Measurements from ENCODE around the gene TOMM34. TPM values are rescaled to one million over a fixed set of nuclear protein-coding genes. Genes with fewer than 3 reads are reported as not detected.

The TOMM34 gene
- total RNA-seq, 2 donors from 2014 or later, result 10.6 to 17.0 TPM

GRCh38 chr20:44967207-44967807 lies 7.1 kb upstream of the TOMM34 start:
- H3K27me3 ChIP-seq, result no peaks in the 10 kb centered on the region
- peak overlapping the region; percentile 77 to 95 for H3K4me3 ChIP-seq
- H3K9me3 ChIP-seq, result no peaks in the 10 kb centered on the region
- peaks cover 0 to 12% of the 10 kb centered on the region in 2 donors for H3K4me1 ChIP-seq
- peak overlapping the region; percentile 67 to 88 for H3K27ac ChIP-seq
- no peak for DNase-seq (ENCODE audit: low spot score)
- H3K36me3 ChIP-seq, result no peaks in the 10 kb centered on the region
- no peak for TF ChIP-seq CTCF (IDR thresholded peaks at IDR 0.05)

GRCh38 chr20:44966030-44966961 lies 6.1 kb upstream of the TOMM34 start, which contains the start of gene STK4:
Gene STK4, plus strand, starts transcription at chr20:44966512. Its CDS starts 57 bp downstream, at chr20:44966569.
- no peaks in the 10 kb centered on the region for H3K36me3 ChIP-seq
- peak within 1 kb of the TSS; percentile 67 to 88 for H3K27ac ChIP-seq
- TF ChIP-seq CTCF (IDR thresholded peaks at IDR 0.05), result peak; percentile 25 to 73
- H3K4me1 ChIP-seq, result peaks cover 0 to 12% of the 10 kb centered on the region in 2 donors
- no peaks in the 10 kb centered on the region for H3K27me3 ChIP-seq
- peak within 1 kb of the TSS; percentile 77 to 95 for H3K4me3 ChIP-seq
- DNase-seq (ENCODE audit: low spot score), result peak; percentile 92
- no peaks in the 10 kb centered on the region for H3K9me3 ChIP-seq

- Histone ChIP-seq H3K27me3 (no peaks in the 10 kb centered on the region), H3K27ac (peak overlapping the region; percentile 67 to 88), H3K9me3 (no peaks in the 10 kb centered on the region), H3K36me3 (no peaks in the 10 kb centered on the region), H3K4me1 (peaks cover 0 to 15% of the 10 kb centered on the region in 2 donors), H3K4me3 (peak overlapping the region; percentile 77 to 95)
- TF ChIP-seq CTCF (IDR thresholded peaks at IDR 0.05), result no peak
- DNase-seq (ENCODE audit: low spot score), result no peak
These were observed 5.4 kb upstream of the TOMM34 start for GRCh38 chr20:44965651-44966029.

- DNase-seq (ENCODE audit: low spot score), result no peak
- no peak for TF ChIP-seq CTCF (IDR thresholded peaks at IDR 0.05)
- H3K9me3 ChIP-seq, result no peaks in the 10 kb centered on the region
- H3K27me3 ChIP-seq, result no peaks in the 10 kb centered on the region
- H3K4me3 ChIP-seq, result no peak overlapping the region
- H3K27ac ChIP-seq, result no peak overlapping the region
- no peaks in the 10 kb centered on the region for H3K36me3 ChIP-seq
- H3K4me1 ChIP-seq, result peaks cover 0 to 28% of the 10 kb centered on the region in 2 donors
These were observed 3.4 kb upstream of the TOMM34 start for GRCh38 chr20:44963325-44964215.

- H3K36me3 ChIP-seq, result peaks cover 4% of the 10 kb centered on the region
- no peaks in the 10 kb centered on the region for H3K9me3 ChIP-seq
- H3K27me3 ChIP-seq, result no peaks in the 10 kb centered on the region
- no peak overlapping the region for H3K4me3 ChIP-seq
- no peak overlapping the region for H3K27ac ChIP-seq
- DNase-seq (ENCODE audit: low spot score), result no peak
- peaks cover 0 to 29% of the 10 kb centered on the region in 2 donors for H3K4me1 ChIP-seq
- no peak for TF ChIP-seq CTCF (IDR thresholded peaks at IDR 0.05)
These were observed 2.3 kb upstream of the TOMM34 start for GRCh38 chr20:44962483-44962882.

All from right atrium auricular region (tissue), 2 donors.